GM21381 (cell line): Measurements from ENCODE around the gene GLYAT.
"Not testable (repeated sequence)": the region's sequence is repeated elsewhere in the genome, so short reads cannot be mapped to it uniquely, and the experiment has no call there.

Experiments
- ATAC-seq: cut with Tn5 transposase; IDR thresholded peaks from one replicate; pipeline ENCODE4 v1.9.1; 2021; ENCODE audit warnings: mild to moderate bottlenecking, moderate library complexity; ENCODE audit not compliant: unreplicated experiment

Gene GLYAT

GRCh38 chr11:58685973-58686722 lies 45.6 kb downstream of the GLYAT start:
- ATAC-seq = no peak

GRCh38 chr11:58682660-58683059 lies 49.1 kb downstream of the GLYAT start:
- not testable (repeated sequence) for ATAC-seq

- ATAC-seq = not testable (repeated sequence)
Measured at GRCh38 chr11:58677536-58677935, 54.2 kb downstream of the GLYAT start.

GRCh38 chr11:58676563-58677135 lies 55.1 kb downstream of the GLYAT start:
- no peak for ATAC-seq

GRCh38 chr11:58675334-58676155 lies 56.2 kb downstream of the GLYAT start:
- peak; percentile 88 for ATAC-seq

GRCh38 chr11:58674609-58675008 lies 57.1 kb downstream of the GLYAT start:
- ATAC-seq = no peak

- ATAC-seq = no peak
Measured at GRCh38 chr11:58671983-58672633, 59.6 kb downstream of the GLYAT start.

- ATAC-seq = no peak
Measured at GRCh38 chr11:58659910-58660570, 71.7 kb downstream of the GLYAT start.

- no peak for ATAC-seq
Measured at GRCh38 chr11:58659404-58659803, 72.3 kb downstream of the GLYAT start.
